A549 (cell line): ENCODE data around the gene RNGTT.

Experiments used
- CHD4 ChIP-seq: fragments of 200-600 bp; sonication (generic); IDR thresholded peaks from 2 replicates; pipeline ENCODE4 v1.6.1; 2016; ENCODE audit warnings: antibody characterized with exemption, mild to moderate bottlenecking, borderline replicate concordance
- POLR2A ChIP-seq: IDR thresholded peaks from 2 replicates; pipeline ENCODE4 v1.6.1; 2012; ENCODE audit warnings: mild to moderate bottlenecking, low read length
- POLR2AphosphoS2 ChIP-seq: conservative IDR thresholded peaks from 2 replicates; pipeline ENCODE4 v1.6.1; 2012; ENCODE audit warnings: low read length, improper control_type of control experiment, inconsistent platforms
- ZFP36 ChIP-seq: fragments of 450-650 bp; IDR thresholded peaks from 2 replicates; pipeline ENCODE4 v1.6.1; 2014; ENCODE audit warnings: borderline replicate concordance; ENCODE audit not compliant: partially characterized antibody
- TF ChIP-seq, protein P1 (sequence below): fragments of 450-650 bp; IDR thresholded peaks from 2 replicates; pipeline ENCODE4 v1.6.1; 2014; ENCODE audit warnings: antibody characterized with exemption
- TF ChIP-seq, protein P2 (sequence below): fragments of >200 bp; sonication (Bioruptor Twin); formaldehyde crosslinking; IDR thresholded peaks from 3 replicates; pipeline ENCODE4 v1.5.1; 2016

DNA sequence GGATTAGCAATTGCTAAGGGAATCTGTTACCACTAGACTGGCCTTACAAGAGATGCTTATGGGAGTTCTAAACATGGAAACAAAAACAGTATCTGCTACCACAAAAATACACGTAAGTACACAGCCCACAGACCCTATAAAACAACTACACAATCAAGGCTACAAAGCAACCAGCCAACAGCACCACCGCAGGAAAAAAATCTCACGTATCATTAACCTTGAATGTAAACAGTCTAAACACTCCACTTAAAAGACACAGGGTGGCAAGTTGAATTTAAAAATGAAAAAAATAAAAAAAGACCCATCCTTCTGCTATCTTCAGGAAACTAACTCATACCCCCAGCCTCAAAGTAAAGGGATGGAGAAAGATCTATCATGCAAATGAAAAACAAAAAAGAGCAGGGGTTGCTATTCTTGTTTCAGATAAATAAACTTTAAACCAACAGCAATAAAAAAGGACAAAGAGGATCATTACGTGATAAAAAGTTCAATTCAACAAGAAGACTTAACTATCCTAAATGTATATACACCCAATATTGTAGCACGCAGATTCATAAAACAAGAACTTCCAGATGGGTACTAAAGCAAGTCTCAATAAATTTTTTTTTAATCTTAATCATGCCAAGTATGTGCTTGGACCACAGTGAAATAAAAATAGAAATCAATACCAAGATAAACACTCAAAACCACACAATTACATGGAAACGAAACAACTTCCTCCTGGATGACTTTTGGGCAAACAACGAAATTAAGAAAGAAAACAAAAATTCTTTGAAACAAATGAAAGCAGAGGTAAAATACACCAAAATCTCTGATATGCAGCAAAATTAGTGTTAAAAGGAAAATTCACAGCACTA lies 52.3 kb downstream of the RNGTT start:
- TF ChIP-seq, protein P1, sequence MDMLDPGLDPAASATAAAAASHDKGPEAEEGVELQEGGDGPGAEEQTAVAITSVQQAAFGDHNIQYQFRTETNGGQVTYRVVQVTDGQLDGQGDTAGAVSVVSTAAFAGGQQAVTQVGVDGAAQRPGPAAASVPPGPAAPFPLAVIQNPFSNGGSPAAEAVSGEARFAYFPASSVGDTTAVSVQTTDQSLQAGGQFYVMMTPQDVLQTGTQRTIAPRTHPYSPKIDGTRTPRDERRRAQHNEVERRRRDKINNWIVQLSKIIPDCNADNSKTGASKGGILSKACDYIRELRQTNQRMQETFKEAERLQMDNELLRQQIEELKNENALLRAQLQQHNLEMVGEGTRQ, result no peak
- TF ChIP-seq POLR2AphosphoS2 (no peak), POLR2A (no peak), CHD4 (no peak), ZFP36 (no peak)
- TF ChIP-seq, protein P2, sequence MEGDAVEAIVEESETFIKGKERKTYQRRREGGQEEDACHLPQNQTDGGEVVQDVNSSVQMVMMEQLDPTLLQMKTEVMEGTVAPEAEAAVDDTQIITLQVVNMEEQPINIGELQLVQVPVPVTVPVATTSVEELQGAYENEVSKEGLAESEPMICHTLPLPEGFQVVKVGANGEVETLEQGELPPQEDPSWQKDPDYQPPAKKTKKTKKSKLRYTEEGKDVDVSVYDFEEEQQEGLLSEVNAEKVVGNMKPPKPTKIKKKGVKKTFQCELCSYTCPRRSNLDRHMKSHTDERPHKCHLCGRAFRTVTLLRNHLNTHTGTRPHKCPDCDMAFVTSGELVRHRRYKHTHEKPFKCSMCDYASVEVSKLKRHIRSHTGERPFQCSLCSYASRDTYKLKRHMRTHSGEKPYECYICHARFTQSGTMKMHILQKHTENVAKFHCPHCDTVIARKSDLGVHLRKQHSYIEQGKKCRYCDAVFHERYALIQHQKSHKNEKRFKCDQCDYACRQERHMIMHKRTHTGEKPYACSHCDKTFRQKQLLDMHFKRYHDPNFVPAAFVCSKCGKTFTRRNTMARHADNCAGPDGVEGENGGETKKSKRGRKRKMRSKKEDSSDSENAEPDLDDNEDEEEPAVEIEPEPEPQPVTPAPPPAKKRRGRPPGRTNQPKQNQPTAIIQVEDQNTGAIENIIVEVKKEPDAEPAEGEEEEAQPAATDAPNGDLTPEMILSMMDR, result no peak
